HepG2 (cell line): Measurements from ENCODE around the gene TTYH2. TPM values are rescaled to one million over a fixed set of nuclear protein-coding genes. Genes with fewer than 3 reads are reported as not detected.

Experiments
- ATAC-seq: fragments of 200-7000 bp; cut with Tn5 transposase; 3 replicates; pipeline ENCODE4 v1.9.1; 2020; ENCODE audit warnings: mild to moderate bottlenecking, moderate library complexity
- BruUV-seq: library from RNA; stranded (reverse); fragments of 400-500 nt; replicated peaks from 2 replicates; lab custom pipeline; 2021; lab: Mats Ljungman, UMichigan
- CTCF ChIA-PET: fragments of 300-600 bp; formaldehyde crosslinking; extraction: SDS; loops from one replicate; lab custom pipeline; 2021; ENCODE audit warnings: low total read pairs, inconsistent platforms, low intra/inter-chr PET ratio; lab: Yijun Ruan, JAX
- POLR2A ChIA-PET: fragments of 350-600 bp; sonication (Branson Sonifier 250); formaldehyde crosslinking; loops from one replicate; lab custom pipeline; 2020; ENCODE audit warnings: antibody characterized with exemption, inconsistent platforms; lab: Yijun Ruan, JAX
- DNase-seq: peaks from one replicate; pipeline ENCODE4 v3.0.0-alpha.2; 2015; ENCODE audit warnings: low spot score
- FAIRE-seq: peaks from 3 replicates; lab custom pipeline; 2011; peaks lifted over from hg19 to GRCh38; lab: Jason Lieb, UNC
- H2AFZ ChIP-seq: one replicate; pipeline ENCODE4 v1.6.1; 2011; ENCODE audit warnings: low read length, inconsistent platforms
- H3K27ac ChIP-seq: fragments of 300-600 bp; 3 replicates; pipeline ENCODE4 v1.8.0; 2011; ENCODE audit warnings: mixed run types, mild to moderate bottlenecking, mixed read lengths, low read length, inconsistent platforms; ENCODE audit not compliant: insufficient read depth; ENCODE audit errors: extremely low read length
- H3K27me3 ChIP-seq, 2 experiments: fragments of 200-600 bp in 1 of 2; 2 replicates in 1 of 2; 3 replicates in 1 of 2; pipeline versions ENCODE4 v1.6.0 to v1.8.0; 2011; ENCODE audit warnings: low read length in 2 of 2, mild to moderate bottlenecking in 2 of 2, moderate library complexity in 2 of 2, inconsistent platforms in 1 of 2; ENCODE audit not compliant: insufficient read depth in 2 of 2, control insufficient read depth in 1 of 2
- H3K36me3 ChIP-seq, 2 experiments: fragments of 200-600 bp in 1 of 2; replicated peaks in 1 of 2; 2 replicates in 1 of 2; 3 replicates in 1 of 2; pipeline versions ENCODE4 v1.5.1 to v1.8.0; 2011; ENCODE audit warnings: low read length in 2 of 2, inconsistent platforms in 1 of 2; ENCODE audit not compliant: insufficient read depth in 2 of 2, control insufficient read depth in 1 of 2
- H3K4me1 ChIP-seq: 2 replicates; pipeline ENCODE4 v1.5.1; 2012; ENCODE audit warnings: low read length, inconsistent platforms; ENCODE audit not compliant: insufficient read depth
- H3K4me2 ChIP-seq: 2 replicates; pipeline ENCODE4 v1.6.0; 2011; ENCODE audit warnings: low read depth, low read length, inconsistent platforms
- H3K4me3 ChIP-seq, 3 experiments: fragments of 200-600 bp in 1 of 3; sonication (generic), shearing (Covaris generic) in 1 of 3; replicated peaks in 1 of 3; 2 replicates each; pipeline ENCODE4 v1.5.1; 2011 to 2016; ENCODE audit warnings: low read length in 3 of 3, inconsistent platforms in 2 of 3, low read depth in 2 of 3, mild to moderate bottlenecking in 2 of 3, control low read depth in 1 of 3, mixed read lengths in 1 of 3; ENCODE audit not compliant: insufficient read depth in 1 of 3
- H3K79me2 ChIP-seq: one replicate; pipeline ENCODE4 v1.6.1; 2011; ENCODE audit warnings: low read length, inconsistent platforms; ENCODE audit not compliant: insufficient read depth
- H3K9ac ChIP-seq: 2 replicates; pipeline ENCODE4 v1.6.0; 2011; ENCODE audit warnings: mild to moderate bottlenecking, low read depth, low read length, inconsistent platforms; ENCODE audit not compliant: insufficient read depth
- H3K9me3 ChIP-seq: 2 replicates; pipeline ENCODE4 v1.5.1; 2012; ENCODE audit warnings: mild to moderate bottlenecking, low read length
- H4K20me1 ChIP-seq: 2 replicates; pipeline ENCODE4 v1.6.0; 2011; ENCODE audit warnings: inconsistent platforms, mild to moderate bottlenecking, low read length, moderate library complexity; ENCODE audit not compliant: insufficient read depth
- PHF5A ChIP-seq: IDR thresholded peaks from one replicate; pipeline ENCODE4 v1.6.1; 2018; ENCODE audit warnings: low read depth, missing genetic modification reagents; ENCODE audit not compliant: unreplicated experiment
- ZNF670 ChIP-seq: sonication (generic); formaldehyde crosslinking; IDR thresholded peaks from 2 replicates; pipeline ENCODE4 v1.8.0; 2022; ENCODE audit warnings: mild to moderate bottlenecking, missing genetic modification reagents, borderline replicate concordance
- WGBS: methylation state at CpG from one replicate; pipeline ENCODE4 v1.1.6; 2017; ENCODE audit warnings: low lambda C conversion rate; 5-methylcytosine and 5-hydroxymethylcytosine counted together
- in situ Hi-C: cut with HindIII; loops from 2 replicates; pipeline ENCODE4 v1.10.0; 2017; ENCODE audit warnings: low pct_unique_long_range_greater_than_20kb; ENCODE audit not compliant: extremely low pct_ligation_motif_present
- intact Hi-C: fragments of 100-400 bp; cut with micrococcal nuclease; formaldehyde crosslinking; loops from one replicate; pipeline ENCODE4 v1.10.0; 2022; ENCODE audit not compliant: unreplicated experiment
- polyA plus RNA-seq, 8 experiments: library from polyadenylated mRNA; depleted of rRNA in 3 of 8; stranded (reverse) in 7 of 8; unstranded in 1 of 8; fragments of >200 nt; fragmentation: Illumina TruSeq in 4 of 8; extraction: Trizol in 4 of 8; gene quantifications; 2 replicates each; pipeline versions ENCODE4 v1.2.1 to v1.2.3, GENCODE V29; 2011 to 2016; ENCODE audit warnings: low read depth in 4 of 8, missing spikeins in 1 of 8, mixed read lengths in 1 of 8; ENCODE audit not compliant: insufficient read depth in 1 of 8
- total RNA-seq, 5 experiments: library from RNA; depleted of rRNA; stranded (reverse); fragments of >200 nt; fragmentation: Illumina TruSeq; extraction: Trizol; gene quantifications; 2 replicates each; pipeline ENCODE4 v1.2.3, GENCODE V29; 2016; ENCODE audit warnings: low read depth in 1 of 5
- TF ChIP-seq, protein P1 (sequence below): sonication (generic); formaldehyde crosslinking; IDR thresholded peaks from 2 replicates; pipeline ENCODE4 v1.4.0; 2020; ENCODE audit warnings: missing genetic modification reagents

The TTYH2 gene
- total and polyA plus RNA-seq, 2 of the 13 experiments (the other 11 are each of a cell fraction or from before 2014, with no cell fraction given) = 0.77 to 0.96 TPM

DNA sequence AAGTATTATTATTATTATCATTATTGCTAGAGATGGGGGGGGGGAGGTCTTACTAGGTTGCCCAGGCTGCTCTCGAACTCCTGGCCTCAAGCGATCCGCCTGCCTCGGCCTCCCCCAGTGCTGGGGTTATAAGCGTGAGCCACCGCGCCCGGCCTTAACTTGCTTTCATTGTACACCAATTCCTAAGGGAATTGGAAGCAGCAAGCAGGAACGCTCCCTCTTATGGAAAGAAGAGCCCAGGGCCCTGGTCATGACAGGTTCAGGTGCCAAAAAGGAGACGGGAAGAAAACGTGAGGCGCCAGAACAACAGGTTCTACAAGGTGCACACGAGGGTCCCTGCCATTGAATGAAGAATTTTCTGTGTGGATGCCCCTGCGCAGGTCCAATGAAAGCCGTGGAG, 10.4 kb upstream of the TTYH2 start:
- in situ Hi-C loops = no loop called here
- Histone ChIP-seq H4K20me1 (peaks cover 43% of the 10 kb centered on the region), H3K27me3 (peaks cover 21 to 55% of the 10 kb centered on the region in 2 experiments), H3K27ac (no peak overlapping the region), H3K9ac (no peak overlapping the region), H3K9me3 (no peaks in the 10 kb centered on the region), H3K79me2 (peaks cover 42% of the 10 kb centered on the region), H3K36me3 (peaks cover 16 to 27% of the 10 kb centered on the region in 2 experiments), H3K4me3 (no peak overlapping the region), H2AFZ (no peak overlapping the region), H3K4me1 (peaks cover 28% of the 10 kb centered on the region), H3K4me2 (no peak overlapping the region)
- no TSS peak for BruUV-seq
- DNase-seq = no peak
- FAIRE-seq = no peak
- intact Hi-C loops = loop anchor here (10.0 kb wide), 2 partner anchors 252 to 408 kb away; no protein-coding TSS in a partner anchor
- ATAC-seq = no peak
- CTCF ChIA-PET = interaction anchor here (1.2 kb wide), 1 partner anchor 330 kb away, joined by 3 read pairs; no protein-coding TSS in a partner anchor
- TF ChIP-seq PHF5A (CRISPR knock-in tag) = no peak
- TF ChIP-seq ZNF670 (CRISPR knock-in tag) = peak; percentile 19; the same call in 1 of the 2 replicates
- TF ChIP-seq, protein P1, sequence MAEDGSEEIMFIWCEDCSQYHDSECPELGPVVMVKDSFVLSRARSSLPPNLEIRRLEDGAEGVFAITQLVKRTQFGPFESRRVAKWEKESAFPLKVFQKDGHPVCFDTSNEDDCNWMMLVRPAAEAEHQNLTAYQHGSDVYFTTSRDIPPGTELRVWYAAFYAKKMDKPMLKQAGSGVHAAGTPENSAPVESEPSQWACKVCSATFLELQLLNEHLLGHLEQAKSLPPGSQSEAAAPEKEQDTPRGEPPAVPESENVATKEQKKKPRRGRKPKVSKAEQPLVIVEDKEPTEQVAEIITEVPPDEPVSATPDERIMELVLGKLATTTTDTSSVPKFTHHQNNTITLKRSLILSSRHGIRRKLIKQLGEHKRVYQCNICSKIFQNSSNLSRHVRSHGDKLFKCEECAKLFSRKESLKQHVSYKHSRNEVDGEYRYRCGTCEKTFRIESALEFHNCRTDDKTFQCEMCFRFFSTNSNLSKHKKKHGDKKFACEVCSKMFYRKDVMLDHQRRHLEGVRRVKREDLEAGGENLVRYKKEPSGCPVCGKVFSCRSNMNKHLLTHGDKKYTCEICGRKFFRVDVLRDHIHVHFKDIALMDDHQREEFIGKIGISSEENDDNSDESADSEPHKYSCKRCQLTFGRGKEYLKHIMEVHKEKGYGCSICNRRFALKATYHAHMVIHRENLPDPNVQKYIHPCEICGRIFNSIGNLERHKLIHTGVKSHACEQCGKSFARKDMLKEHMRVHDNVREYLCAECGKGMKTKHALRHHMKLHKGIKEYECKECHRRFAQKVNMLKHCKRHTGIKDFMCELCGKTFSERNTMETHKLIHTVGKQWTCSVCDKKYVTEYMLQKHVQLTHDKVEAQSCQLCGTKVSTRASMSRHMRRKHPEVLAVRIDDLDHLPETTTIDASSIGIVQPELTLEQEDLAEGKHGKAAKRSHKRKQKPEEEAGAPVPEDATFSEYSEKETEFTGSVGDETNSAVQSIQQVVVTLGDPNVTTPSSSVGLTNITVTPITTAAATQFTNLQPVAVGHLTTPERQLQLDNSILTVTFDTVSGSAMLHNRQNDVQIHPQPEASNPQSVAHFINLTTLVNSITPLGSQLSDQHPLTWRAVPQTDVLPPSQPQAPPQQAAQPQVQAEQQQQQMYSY (CRISPR knock-in tag) = no peak
- 40% methylated on average over 15 of the region's 15 CpGs for WGBS
- POLR2A ChIA-PET = interaction anchor here (0.7 to 2.7 kb wide), 8 partner anchors 10 to 534 kb away, joined by 3 to 44 read pairs (median 4); partner anchors contain the start of genes RAB37 and TTYH2
